Stimulated activated CD4-positive, alpha-beta T cell treated with anti-CD3 and anti-CD28 coated beads, Interleukin-15, amount 100 ng/mL, for 24 hours (primary cell): ENCODE results near the gene NTN3.
A peak's percentile ranks its signal among the peaks of the same experiment; 100 is the strongest.
"Not testable (repeated sequence)": the region's sequence is repeated elsewhere in the genome, so short reads cannot be mapped to it uniquely, and the experiment has no call there.

ENCODE experiments used
- DNase-seq: peaks from one replicate; pipeline ENCODE4 v3.0.0-alpha.2; 2020

NTN3 gene

DNA sequence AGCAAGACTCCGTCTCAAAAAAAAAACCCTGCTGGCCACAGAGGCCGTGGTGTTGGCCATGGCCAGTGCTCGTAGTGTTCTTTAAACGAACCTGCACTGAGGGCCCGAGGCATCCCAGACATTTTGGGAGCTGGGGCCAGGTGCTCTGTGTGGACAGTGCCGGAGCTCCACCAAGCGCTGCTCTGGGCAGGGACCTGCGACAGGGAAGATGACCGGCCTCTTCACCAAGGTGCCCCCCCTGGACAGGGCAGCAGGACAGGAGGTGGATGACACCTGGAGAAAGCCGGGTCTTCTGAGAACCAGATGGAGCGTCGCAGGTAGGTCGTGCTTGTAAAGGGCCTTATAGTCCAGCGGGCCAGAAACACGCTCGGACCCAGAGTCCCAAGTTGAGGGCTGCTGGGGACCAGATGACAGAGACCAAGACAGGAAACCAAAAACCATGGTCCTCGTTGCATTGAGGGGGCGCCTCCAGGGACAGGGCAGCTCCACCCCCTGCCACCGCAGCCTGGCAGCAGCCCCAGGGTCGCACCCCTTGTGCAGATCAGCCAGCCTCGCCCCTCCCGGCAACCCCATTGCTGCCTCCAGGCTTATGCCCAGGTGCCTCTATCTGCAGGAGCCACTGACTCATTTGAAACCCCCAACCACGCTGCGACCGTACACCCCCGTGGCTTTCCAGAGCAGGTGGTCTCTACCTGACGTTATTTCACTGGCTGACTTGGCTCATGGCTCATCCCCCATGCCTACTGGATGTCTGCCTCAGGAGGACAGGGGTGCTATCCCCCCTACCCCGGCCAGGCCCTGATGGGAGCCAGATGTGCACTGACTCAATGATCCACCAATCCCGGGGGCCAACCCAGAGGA, 4.2 kb upstream of the NTN3 start:
- DNase-seq = no peak

DNA sequence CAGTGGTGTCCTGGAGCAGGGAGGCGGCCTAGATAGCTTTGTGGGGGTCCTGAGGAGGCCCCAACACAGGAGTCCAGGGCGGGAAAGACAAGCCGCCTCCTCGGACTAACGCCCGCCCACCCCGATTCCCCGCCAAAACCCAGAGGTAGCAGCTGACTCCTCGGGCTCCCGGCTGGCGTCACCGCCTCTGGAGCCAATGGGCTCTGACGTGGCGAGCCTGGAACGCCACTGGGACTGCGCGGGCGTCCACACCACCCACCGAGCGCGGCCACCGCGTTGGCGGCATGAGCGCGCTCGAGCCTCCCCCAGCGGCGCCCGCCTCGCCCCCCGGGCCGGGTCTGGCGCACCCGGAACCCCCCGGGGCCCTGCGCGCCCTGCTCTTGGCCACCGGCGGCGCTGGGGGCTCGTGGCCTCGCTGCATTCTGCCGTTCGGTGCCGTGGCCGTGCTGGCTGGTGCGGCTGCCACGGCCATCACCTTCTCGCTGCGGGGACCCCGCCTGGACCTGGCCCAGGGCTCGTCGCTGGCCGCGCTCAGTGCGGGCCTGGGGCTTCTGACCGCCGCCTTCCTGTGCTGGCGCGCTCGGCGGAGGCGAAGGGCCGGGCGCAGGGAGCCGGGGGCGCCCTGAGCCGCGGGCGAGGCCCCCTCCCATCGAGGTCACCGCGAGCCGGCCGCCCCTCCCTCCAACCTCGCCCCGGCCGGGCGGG, 3.4 kb upstream of the NTN3 start:
- DNase-seq = peak; percentile 53

DNA sequence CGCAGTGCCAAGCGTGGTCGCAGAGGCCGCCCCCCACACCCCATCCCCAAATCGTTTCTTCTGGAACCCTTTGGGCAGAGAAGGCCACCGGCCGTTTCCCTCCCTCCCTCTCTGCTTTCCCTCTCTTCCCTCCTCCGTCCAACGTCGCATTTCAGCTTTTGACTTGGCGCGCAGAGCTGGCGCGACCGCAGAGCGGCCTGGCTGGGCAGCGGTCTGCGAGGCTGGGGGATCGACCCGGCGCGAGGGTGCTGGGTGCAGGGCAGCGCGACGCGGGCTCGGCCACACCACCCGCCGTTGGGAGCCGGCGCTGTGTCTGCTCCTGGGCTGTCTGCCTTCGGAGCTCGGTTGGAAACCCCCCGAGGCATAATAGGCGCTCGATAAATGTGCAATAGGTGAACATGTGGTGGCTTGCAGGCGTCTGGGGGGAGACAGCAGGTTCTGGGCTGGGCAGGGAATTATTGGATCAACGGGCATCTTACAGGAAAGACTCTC, 2.8 kb upstream of the NTN3 start:
- DNase-seq = peak; percentile 29

DNA sequence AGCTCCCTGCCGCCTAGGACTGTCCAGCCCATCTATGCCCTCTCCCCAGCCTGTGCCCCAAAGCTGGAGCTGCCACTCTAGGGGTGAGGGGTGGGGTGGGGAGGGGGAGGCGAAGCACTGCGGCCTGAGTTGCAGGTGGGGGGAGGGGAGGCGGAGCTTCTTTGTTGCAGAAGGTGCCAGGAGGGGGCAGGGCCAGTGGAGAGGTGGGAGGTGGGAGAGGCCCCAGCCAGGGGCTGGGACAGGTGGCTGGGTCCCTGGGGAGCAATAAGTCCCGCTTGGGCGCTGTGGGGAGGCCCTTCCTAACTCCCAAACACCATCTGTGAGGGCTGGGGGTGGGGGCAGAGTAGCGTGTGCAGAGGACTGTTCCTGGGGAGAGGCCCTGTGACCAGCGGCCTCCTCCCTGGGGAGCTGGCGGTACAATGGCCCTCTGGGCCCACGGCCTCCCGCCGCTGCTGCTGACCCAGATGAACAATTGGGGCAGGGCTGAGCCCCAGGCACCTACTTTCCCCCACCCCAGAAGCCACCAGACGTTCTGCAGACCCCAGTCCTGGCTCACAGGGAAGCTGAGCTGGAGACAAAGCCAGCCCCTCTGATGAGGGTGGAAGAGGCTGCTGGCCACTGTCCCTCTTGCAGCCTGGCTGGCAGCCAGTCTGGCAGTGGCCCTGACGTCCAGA, 2.2 kb upstream of the NTN3 start:
- DNase-seq = peak; percentile 39

DNA sequence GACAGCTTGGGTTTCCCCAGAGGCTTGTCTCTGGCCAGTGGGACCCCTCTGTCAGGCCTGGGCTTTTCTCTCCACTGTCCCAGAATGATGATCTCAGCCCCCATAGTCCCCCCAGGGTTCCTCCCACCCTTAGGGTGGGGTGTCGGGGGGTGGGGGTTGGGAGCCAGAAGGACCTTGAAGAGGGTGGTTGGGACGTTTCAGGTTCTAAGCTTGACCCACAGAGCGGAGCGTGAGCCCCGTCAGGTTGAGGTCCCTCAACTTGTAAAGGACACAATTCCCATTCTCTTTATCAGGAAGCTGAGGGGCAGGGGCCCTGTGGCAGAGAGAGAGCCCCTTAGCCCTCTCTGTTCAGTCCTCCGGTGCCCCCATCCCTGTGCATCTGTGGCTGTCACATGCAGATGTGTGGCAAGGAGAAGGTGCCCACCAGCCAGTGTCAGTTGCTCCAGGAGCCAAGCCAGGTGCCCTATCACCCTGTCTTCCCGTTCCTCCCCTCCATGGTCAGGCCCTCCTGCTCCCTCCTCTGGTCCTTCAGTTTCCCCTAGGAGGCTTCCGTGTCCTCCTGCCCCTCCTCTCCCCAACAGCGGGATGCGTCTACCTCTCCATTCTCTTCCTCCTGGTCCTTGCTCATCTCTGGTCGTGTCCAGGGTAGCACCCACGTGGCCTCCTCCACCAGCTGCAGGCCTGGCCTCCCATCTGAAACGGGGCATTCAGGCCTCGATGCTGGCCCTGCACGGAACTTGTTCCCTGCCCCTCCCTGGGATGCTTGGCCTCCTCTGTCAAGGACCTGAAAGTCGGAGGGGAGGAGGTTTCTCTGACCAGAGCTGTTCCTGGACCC, 1.5 kb upstream of the NTN3 start:
- peak; percentile 26 for DNase-seq

DNA sequence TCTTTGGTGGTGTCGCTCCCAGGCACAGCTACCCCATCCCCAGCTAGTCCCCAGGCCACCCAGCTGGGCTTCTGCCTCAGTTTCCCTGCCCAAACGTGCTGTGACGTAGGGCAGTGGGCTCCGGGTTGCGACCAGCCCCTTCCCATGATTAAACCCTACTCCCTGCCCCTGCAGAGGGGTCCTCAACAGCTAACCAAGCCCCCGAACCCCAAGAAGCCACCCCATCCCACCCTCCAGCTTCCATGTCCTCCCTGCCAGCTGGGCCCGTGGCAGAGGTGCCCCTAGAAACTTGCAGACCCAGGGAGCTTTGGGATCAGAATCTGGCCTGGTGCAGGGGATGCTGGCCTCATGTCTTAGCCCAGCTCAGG, 879 bp upstream of the NTN3 start:
- DNase-seq = no peak

DNA sequence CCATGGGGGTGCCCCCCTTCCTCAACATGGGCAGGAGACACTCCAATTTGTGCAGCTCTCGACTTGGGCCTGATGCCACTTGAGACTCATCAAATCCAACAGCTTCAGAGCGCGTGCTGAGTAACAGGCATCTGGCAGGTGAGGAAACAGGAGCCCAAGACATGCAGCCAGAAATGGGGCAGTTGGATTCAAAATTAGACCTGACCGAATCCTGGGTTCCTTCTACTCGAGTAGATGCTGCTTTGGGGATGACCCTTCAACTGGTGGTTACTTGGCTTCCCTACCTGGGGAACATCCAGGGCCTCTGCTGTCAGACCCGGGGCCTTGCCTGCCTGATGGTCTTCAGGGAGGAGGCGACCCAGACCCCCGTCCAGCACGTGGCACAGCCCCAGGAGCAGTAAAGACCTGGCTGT, 488 bp upstream of the NTN3 start:
- peak; percentile 23 for DNase-seq

DNA sequence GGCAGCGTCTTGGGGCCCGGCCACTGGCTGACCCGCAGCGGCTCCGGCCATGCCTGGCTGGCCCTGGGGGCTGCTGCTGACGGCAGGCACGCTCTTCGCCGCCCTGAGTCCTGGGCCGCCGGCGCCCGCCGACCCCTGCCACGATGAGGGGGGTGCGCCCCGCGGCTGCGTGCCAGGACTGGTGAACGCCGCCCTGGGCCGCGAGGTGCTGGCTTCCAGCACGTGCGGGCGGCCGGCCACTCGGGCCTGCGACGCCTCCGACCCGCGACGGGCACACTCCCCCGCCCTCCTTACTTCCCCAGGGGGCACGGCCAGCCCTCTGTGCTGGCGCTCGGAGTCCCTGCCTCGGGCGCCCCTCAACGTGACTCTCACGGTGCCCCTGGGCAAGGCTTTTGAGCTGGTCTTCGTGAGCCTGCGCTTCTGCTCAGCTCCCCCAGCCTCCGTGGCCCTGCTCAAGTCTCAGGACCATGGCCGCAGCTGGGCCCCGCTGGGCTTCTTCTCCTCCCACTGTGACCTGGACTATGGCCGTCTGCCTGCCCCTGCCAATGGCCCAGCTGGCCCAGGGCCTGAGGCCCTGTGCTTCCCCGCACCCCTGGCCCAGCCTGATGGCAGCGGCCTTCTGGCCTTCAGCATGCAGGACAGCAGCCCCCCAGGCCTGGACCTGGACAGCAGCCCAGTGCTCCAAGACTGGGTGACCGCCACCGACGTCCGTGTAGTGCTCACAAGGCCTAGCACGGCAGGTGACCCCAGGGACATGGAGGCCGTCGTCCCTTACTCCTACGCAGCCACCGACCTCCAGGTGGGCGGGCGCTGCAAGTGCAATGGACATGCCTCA, 773 bp downstream of the NTN3 start:
- no peak for DNase-seq

DNA sequence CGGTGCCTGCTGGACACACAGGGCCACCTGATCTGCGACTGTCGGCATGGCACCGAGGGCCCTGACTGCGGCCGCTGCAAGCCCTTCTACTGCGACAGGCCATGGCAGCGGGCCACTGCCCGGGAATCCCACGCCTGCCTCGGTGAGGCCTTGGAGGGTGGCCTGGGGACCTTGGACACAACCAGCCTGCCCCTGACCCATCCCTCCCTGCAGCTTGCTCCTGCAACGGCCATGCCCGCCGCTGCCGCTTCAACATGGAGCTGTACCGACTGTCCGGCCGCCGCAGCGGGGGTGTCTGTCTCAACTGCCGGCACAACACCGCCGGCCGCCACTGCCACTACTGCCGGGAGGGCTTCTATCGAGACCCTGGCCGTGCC, 1.4 kb downstream of the NTN3 start:
- no peak for DNase-seq

DNA sequence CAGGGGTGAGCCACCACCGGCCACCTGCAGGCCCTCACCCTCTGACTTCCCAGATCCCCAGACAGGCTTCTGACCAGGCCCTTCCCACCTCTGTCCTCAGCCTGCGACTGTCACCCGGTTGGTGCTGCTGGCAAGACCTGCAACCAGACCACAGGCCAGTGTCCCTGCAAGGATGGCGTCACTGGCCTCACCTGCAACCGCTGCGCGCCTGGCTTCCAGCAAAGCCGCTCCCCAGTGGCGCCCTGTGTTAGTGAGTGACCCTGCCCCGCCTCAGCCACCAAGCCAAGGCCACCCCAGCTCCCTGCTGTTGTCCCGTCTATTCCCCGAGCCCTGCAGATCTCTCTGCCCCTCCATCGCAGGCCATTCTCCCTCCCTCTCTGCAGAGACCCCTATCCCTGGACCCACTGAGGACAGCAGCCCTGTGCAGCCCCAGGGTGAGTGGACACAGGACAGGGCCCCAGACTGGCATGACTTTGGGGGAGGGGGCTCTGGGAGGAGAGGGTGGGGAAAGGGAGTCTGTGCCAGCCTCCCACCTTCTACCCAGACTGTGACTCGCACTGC, 1.9 kb downstream of the NTN3 start:
- DNase-seq = no peak

DNA sequence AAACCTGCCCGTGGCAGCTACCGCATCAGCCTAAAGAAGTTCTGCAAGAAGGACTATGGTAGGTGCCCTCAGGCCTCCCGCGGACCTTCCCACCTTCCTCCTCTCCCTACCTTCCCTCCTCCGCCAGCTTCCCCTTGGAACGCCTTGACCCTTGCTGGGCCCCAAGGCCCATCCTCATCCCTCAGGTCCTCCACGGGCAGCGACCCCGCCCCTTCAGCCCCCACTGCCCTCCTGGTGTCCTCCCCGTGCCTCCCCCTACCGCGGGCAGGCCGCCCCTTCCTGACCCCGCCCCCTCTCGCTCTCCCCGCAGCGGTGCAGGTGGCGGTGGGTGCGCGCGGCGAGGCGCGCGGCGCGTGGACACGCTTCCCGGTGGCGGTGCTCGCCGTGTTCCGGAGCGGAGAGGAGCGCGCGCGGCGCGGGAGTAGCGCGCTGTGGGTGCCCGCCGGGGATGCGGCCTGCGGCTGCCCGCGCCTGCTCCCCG, 2.4 kb downstream of the NTN3 start:
- DNase-seq = peak; percentile 59

DNA sequence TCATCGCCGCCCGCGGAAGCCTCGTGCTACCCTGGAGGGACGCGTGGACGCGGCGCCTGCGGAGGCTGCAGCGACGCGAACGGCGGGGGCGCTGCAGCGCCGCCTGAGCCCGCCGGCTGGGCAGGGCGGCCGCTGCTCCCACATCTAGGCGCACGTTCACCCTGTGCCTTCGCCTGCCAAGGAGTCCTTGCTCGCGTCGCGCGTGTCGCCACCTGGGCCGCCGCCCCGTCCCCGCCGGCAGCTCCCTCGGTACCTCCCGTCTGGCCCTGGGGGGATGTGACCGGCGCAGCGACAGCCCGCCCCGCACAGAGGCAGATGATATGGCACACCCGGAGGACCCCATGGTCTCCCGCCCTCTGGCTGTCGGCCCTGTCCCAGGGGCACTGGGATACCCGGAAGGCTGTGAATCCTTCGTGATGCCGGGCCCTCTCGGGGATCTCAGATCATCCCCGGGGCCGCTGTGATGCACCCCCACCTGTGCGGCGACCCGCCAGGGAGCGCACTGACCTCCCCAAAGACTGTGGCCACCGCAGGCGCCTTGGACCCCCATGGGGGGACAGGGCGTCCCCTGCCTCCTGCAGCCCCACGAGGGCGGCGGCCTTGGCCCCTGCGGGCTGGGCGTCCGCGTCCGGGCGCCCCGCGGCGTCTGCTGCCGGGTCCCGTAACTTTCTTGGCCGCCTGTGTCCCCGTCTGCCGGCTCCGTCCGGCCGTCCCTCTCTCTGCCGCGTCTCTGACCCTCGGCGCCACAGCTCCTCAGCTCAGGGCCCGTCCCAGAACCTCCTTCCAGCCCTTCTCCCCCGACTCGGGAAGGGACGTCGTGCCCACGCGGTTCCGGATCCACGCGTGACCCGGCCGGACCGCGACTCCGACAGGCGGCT, 3.1 kb downstream of the NTN3 start:
- DNase-seq = peak; percentile 69

DNA sequence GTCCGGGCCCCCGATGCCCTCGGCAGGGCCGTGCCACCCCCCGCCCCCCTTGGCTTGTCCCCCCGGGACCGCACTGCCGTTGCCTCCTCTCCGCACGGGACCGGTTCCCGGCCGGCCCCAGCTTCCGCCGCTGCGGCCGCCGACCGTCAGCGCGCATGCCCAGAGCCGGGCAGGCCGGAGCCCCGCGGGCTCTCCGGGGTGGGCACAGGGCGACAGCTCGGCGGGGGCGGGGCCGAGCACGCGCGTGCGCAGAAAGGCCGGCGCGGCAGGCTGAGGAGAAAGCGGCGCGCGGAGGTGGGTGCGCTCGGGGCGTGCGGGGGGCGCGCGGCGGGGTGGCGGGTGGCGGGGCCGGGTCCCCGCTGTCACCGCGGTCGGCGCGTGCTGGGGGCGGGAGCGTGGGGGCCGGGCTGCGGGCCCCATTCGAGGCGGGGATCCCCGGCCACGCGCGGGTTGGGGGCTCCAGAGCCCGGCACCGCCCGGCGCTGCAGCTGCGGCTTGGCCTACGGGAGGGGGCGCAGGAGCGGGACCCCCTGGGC, 3.8 kb downstream of the NTN3 start, which contains the start of gene TBC1D24:
Gene TBC1D24, plus strand, starts transcription at position 251 of the 536 bp plus-strand sequence. CDS start 21,022 bp downstream, outside the sequence.
- DNase-seq = peak; percentile 89

DNA sequence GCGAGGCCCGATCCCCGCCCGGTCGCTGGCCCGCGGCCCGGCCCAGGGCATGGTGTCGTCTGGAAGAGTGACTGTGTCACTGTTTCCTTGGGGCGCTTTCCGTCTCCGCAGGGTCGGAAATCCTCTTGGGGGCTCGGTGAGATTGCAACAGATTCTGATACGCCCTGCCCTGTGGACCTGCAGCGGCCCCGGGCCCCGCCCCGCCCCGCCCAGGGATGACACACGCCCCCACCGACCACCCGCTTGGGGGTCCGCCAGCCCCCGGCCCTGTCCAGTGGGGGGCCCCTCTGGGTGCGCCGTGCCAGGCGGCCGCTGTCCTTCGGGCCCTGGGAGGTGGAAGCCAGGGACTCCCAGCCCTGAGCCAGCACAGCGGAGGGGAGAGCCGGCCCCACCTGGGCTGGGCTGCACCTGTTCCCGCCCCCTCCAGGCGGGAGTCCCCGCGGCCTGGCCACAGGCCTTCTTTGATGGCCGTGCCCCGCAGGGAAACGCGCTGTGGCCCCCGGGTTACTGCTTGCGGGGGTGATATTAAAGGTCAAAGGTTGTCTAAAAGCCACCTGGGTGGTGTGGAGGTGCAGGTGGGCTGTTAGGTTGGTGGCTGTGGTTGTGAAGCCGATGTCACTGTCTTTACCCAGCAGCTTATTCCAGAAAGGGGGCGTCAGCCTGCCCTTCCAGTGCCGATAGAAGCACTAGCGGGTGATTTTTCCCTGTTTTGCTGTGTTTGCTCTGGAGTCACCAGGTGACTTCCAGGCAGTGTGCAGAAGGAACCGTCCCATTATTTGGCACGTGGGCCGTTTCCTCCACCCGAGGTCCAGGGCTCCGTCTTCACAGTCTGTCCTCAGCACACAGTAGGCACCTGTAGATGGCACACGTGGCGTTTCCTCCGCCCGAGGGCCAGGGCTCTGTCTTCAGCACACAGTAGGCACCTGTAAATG, 4.6 kb downstream of the NTN3 start:
- peak; percentile 58 for DNase-seq

DNA sequence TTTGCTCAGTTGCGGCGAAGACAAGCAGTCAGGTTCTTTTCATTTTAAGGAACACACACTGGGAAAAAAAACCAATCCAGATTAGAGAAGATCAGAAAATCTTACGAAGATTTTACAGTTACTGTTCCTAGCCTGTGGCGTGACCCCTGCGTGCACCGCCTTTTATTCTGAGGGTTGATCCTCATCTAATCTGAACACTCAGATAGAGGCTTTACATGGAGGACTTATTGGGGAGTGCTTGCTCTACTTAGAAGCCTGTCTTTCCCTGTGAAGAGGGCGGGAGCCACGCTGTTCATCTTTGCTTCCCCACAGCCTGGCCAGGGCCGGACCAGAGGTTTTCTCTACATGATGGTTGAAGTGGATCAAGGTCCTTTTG, 5.2 kb downstream of the NTN3 start:
- DNase-seq = no peak

DNA sequence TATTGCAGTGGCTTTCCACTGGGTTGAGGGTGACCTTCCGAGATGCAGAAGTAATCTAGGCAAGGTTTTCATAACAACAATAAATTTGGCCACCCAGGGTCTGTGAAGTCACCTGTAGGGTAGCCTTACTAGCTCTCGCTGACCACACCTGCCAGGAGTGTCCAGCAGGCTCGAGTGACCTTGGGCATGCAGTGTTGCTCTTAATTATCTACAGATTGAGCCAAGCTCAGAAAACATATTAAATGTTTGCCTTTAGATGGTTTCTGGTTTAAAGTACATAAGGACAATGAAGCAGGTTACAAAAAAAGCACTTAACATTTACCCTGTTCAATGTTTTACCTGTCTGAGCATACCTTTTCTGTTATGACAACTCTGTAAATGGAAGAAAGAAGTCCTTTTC, 5.6 kb downstream of the NTN3 start:
- no peak for DNase-seq

DNA sequence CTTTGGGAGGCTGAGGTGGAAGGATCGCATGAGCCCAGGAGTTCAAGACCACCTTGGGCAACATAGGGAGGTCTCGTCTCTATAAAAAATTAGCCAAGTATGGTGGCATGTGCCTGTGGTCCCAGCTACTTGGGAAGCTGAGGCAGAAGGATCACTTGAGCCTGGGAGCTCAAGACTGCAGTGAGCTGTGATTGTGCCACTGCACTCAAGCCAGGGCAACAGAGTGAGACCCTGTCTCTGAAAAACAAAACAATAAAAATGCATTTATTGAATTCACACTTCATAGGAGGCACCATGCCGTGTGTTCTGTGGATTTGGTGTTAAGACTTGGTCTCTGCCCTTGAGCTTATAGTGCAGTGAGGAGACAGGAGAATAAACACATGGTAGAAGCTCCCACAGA, 6.2 kb downstream of the NTN3 start:
- DNase-seq = no peak

DNA sequence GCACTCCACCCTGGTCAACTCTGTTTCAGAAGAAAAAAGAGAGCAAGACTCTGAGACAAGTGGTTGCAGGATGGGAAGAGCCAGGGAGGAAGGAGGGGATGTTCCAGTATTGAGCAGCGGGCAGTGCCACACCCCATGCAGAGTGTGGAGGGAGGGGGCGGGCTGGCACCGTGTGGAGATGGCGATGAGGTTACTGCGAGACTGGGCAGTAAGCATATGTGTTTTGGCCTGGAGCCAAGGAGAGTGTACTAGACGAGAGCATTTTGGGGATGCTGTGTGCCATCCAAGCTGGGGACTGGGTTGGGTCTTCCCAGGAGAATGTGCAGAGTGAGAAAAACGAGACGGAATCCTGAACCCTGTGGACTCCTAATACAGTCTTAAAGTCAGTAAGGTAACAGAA, 7.2 kb downstream of the NTN3 start:
- no peak for DNase-seq

DNA sequence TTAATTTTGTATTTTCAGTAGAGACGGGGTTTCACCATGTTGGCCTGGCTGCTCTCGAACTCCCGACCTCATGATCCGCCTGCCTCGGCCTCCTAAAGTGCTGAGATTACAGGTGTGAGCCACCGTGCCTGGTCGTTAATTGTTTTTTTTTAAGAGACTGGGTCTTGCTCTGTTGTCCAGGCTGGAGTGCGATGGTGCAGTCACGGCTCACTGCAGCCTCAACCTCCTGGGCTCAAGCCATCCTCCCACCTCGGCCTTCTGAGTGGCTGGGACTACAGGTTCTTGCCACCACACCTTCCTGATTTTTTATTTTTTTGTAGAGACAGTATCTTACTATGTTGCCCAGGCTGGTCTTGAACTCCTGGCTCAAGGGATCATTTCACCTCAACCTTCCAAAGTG, 8.9 kb downstream of the NTN3 start:
- DNase-seq = not testable (repeated sequence)
